DMS53 treated with DMSO at 0.1 percent for 48 hours (cell line): ENCODE data around the gene TYW1B.
"Not testable (repeated sequence)": the region's sequence is repeated elsewhere in the genome, so short reads cannot be mapped to it uniquely, and the experiment has no call there.

ENCODE experiments used
- DNase-seq: peaks from one replicate; lab custom pipeline; 2025; ENCODE audit not compliant: unreplicated experiment; lab: John Stamatoyannopoulos, UW

The TYW1B gene

DNA sequence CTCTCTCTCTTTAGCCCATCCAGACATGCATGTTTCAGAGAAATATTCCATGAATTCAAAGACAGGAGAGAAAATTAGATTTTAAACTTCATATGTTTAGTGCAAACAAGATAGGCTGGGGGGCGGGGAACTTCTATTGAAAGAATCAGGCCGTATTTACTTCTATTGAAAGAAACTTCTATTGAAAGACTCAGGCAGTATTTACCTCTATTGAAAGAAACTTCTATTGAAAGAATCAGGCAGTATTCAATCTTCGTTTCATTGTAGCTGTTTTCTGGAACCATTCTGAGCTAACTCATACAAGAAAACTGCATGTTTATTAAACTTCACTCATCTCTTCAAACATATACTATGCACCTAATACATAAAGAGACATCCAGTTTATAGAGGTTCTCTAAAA is 123.1 kb downstream of the TYW1B start:
- DNase-seq = no peak

DNA sequence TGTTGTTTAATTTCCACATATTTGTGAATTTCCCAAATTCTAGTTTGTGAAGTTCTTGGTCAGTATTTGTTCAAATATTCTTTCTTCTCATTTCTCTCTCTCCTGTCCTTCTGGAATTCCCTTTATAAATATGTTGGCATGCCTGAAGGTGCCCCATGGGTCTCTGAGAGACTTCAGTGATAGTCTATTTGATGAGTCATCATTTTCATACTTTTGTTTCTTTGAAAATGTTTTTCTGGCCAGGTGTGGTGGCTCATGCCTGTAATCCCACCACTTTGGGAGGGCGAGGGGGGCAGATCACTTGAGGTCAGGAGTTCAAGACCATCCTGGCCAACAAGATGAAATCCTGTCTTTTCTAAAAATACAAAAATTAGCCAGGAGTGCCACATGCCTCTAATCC is 127.5 kb downstream of the TYW1B start:
- not testable (repeated sequence) for DNase-seq

DNA sequence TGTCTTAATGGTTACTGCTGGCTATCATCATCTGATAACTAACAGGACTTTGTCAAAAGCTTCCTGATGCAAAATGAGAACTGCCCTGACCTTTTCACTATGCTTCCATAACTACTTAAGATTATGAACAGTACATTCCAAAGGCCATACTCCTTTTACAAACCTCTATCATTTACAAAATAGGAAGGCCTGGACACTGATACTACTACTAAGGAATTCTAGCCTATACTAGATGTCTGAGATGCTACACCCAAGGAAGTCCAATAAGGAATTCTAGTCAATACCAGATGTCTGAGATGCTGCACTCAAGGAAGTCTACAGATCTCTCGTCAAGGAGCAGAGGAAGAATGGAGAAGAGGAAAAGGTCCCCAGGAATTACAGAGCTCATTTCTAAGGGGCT is 130.9 kb downstream of the TYW1B start:
- DNase-seq = not testable (repeated sequence)

DNA sequence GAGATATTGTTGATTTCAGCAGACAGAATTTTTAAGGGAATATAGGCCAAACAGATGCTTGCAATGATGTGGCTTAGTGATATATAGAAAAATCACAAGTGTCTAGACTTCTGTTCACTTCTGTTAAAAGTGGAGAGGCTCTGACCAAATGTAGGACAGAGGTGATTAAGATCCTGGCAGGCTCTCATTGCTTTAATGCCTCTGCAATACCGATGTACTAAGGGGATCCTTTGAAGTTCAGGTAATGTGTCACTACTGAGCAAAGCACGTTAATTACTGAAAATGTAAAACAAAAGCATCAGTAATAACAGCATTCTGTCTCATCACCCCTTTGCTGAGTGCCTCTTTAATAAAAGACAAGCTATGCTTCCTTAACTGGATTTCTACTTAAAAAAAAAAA is 131.4 kb downstream of the TYW1B start:
- DNase-seq = not testable (repeated sequence)

DNA sequence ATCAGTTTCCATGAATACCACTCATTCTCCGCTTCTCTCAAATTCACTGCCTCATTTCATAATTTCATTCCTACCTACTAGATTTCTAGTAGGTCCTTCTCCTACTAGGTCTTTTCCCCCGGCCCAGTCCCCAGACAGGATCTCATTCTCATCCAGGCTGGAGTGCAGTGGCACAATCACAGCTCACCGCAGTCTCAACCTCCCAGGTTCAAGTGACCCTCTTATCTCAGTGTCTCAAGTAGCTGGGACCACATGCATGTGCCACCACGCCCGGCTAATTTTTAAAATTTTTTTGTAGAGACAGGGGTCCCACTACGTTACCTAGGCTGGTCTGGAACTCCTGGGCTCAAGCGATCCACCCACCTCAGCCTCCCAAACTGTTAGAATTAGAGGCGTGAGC is 132.5 kb downstream of the TYW1B start:
- not testable (repeated sequence) for DNase-seq

DNA sequence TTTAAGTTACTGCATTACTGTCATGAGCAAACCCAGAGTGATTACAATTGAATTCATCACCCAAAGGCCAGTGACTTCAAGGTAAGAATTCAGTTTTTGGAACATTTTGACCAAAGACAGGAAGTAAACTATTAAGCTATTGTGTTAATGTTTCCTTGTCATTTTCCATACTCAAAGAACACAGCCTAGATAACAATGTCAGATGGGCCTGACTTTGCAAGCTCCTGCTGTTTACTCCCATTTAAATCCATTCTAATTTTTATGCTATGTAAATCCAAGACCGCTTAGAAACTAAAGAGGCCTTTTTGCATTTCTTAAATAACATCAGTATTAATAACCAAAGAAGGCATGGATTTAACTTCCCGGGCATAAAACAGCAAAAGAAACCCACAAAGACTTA is 136.6 kb downstream of the TYW1B start:
- not testable (repeated sequence) for DNase-seq

DNA sequence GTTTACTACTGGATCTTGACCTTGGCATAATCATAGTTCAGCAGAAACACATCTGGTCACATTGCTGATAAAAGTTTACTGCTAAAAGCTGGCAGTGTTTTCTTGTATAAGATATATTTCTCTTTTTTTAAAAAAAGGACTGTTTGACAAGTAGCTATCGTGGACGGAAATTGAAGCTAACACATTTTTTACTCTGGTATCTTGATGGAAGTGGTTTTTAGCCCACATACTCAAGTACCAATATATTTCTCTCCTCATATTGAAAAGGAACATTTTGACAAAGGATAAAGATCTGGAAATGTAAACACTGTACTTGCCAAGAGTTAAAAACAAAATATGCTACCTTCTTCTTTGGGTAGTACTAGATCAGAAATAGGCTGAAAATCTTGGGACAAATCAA is 137.8 kb downstream of the TYW1B start:
- not testable (repeated sequence) for DNase-seq

DNA sequence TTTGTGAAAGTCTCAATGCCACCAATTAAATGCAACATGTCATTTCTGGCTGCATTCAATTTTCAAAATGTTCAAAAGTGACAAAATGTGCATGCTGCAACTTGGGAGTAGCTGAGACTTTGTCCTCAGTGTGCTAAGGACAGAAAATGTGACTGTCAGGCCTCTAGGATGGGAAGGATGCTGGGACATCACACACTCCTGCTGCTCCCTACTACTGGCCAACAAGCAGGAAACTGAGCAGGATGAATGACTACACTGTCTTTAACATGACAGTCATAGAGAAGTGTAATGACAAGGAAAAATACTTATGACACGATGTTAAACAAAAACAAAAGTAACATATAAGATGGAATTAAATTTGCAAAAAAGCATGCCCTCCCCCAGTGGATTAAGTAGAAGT is 138.7 kb downstream of the TYW1B start:
- not testable (repeated sequence) for DNase-seq

DNA sequence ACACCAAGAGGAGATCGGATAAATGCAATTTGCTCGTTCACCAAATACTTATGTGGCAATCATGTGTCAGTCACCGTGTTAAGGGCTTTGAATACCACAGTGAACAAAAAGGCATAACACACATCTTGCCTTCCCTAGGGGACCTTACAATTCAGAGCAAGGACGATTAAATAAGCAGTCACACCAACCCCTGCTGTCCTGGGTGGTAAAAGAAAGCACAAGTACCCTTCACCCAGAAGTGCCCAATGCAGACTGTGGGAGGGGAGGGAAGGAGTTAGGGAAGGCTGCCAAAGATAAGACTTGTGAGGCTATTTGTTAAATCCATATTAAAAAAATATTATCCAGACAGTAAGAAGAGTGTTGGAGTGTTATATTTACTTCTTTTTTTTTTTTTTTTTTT is 146.8 kb downstream of the TYW1B start:
- DNase-seq = not testable (repeated sequence)

DNA sequence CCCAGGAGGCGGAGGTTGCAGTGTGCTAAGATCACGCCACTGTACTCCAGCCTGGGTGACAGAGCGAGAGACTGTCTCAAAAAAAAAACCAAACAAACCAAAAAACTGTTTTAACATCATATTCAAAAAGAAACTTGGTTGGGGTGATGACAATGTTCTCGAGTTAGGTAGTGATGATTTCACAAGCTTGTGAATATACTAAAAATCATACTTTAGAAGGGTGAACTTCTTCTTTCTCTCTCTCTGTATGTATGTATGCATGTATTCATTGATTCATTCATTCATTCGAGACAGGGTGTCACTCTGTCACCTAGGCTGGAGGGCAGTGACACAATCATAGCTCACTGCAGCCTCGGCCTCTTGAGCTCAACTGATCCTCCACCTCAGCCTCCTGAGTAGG is 151.1 kb downstream of the TYW1B start:
- not testable (repeated sequence) for DNase-seq

DNA sequence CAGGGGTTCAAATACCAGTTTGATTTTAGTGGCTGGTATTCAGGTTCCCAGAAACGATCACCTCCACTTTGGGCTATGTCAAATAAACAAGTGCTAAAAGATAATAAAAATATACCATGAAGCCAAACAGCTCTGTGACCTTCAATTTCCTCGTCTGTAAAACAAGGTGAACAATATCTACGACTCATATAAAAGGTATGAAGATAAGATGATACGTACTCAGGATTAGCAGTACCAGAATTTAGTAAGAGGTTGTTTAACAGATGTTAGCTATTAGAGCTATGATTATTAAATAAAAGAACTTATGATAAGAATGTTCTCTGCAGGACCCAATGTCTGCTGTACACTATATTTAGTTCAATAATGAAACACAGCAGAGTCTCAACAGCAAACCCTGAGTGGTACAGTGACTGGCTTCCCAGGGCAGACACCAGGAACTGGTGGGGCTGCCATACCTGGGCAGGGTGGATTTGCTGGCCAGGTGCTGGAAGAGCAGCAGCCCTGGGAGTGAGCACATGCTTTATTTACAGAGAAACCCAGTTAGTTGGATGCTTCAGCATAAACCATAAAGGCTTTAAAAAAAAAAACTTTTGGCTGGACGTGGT is 151.8 kb downstream of the TYW1B start:
- not testable (repeated sequence) for DNase-seq

DNA sequence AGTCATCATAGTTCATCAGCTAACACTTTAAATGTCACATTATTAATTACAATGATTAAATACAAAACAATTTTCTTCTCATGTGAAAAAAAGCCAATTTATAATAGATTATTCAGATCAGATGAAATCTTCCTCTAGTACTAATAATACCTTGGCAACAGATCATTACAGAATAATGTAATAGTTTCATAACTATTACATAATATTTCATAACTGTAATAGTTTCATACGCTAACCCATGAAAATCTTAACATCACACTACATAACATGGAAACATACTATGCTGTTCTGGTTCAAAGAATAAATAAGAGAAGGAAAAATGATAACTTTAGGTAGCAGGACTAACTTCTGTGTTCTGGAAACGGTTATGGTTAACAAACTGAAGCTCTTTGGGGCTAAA is 152.3 kb downstream of the TYW1B start:
- DNase-seq = not testable (repeated sequence)

DNA sequence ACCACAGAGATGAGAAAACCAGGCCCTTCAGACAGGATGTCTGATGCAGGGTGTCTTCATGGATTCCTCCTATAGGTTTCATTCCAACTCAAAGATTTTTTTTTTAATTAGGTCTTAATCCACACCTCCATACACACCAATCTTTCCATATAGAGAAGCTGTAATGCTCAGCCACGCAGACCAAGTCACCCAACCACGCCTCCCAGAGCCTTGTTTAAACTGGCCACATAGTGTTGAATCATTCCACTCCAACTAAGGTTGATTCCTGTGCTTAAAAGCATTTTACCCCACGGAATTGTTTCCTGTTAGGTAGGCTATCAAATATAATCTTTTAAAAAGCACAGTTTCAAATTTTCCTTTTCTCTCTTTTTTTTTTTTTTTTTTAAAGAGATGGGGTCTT is 153.6 kb downstream of the TYW1B start:
- no peak for DNase-seq

DNA sequence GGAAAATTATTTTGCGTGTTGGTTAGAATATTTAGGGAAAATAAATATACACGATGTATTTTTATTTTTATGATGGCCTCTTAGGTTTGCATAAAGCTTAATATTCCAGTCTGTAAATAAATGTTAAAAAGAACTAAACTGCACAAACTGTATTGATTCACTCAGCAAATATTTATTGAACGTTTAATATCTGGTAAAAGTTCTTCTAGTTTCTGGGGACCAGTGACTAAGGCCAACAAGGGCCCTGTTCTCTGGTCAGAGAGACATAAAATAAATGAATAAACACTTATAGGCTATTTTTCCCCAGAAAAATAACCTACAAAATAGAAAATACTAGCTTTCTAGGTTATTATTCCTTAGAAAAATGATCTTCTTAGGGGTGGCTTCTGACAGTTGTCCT is 157.2 kb downstream of the TYW1B start:
- DNase-seq = not testable (repeated sequence)

DNA sequence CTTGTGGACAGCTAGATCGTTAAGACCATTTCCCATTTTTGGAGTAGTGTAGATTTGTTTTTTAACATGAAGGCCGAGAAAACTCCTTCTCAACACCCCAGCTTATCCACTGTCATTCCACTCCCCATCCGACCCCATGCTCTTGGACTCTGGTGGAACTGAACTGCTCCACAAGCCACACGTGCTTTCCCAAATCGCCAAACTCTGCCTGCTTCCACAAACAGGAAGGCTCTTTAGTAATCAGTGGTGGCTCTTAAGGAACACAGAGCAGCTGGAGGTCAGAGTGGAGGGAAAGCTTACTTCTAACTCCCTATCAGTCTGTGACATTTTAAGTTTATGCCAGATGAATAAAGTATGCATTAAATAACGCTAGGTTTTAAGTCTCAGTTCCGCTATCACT is 159.6 kb downstream of the TYW1B start:
- not testable (repeated sequence) for DNase-seq

DNA sequence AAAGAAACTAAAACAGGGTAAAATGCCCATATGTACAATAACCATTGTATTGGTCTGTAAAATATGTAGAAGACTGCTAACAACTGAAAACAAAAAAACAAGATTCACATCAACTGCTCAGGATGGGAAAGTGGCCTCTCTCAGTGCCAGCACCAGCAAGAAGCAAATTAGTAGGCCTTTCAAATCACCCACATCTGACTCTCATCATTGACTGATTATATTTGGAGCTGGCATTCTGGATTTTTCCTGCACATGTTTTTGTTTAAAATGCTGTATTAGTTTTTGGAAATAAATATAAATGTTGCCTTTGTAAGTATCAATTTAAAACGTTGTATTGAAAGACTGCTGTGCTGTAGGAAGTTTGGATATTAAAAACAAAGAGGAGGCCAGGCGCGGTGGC is 161.0 kb downstream of the TYW1B start:
- not testable (repeated sequence) for DNase-seq

DNA sequence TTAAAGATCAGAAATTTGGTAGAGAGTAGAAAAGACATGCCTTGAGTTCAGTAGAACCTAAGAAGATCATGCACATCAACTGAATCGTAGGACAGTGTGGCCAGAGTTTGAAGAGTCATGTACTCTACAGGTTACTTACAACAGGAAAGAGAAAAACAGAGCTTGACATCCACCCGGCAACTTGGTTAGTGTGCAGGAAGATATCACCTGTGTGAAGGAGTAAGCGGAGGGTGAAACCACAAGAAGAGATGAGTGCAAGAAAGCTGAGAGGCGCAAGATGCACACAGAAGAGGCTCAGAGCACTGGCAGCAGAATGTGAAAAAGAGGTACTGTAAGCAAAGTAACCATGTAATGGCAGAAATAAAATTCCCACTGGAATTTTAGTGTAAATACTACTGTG is 179.4 kb downstream of the TYW1B start:
- not testable (repeated sequence) for DNase-seq

DNA sequence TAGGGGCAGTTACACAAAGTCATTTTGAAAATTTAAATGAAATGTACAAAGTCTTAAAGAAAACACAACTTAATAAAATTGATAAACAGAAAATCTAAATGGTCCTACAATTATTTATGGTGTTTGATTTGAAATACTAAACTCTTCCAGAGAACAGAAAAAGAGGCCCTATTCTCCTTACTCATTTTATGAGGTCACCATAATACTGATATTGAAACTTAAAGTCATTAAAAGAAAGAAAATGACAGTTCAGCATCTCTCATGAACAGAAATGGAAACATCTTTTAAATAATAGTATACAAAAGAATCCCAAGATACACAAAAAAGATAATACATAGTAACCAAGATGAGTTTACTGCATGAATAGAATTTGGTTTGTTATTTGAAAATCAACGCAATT is 184.3 kb downstream of the TYW1B start:
- DNase-seq = not testable (repeated sequence)

DNA sequence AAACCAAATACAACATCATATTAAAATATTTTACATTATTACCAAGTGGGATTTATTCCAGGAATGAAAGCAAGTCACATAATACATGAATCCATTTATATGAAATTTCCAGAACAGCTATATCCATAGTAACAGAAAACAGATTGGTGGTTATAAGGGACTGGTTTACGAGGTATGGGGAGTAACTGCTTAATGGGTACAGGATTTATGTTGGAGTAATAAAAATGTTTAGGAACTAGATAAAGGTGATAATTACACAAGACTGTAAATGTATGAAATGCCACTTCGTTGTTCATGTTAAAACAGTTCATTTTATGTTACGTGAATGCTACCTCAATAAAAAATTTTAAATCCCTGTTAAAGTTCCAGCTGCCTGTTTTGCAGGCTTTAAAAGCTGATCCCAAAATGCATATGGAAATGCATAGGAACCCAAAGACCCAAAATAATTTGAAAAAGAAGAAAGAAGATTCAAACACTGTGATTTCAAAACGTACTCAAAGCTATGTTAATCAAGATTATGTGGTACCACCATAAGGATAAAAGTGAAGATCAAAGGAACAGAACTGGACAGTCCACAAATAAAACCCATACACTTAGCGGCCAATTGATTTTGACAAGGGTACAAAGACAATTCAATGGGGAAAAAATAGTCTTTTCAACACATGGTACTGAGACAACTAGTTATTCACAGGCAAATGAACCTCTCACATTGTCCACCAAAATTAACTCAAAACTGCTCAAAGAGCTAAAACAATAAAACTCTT is 186.3 kb downstream of the TYW1B start:
- not testable (repeated sequence) for DNase-seq

DNA sequence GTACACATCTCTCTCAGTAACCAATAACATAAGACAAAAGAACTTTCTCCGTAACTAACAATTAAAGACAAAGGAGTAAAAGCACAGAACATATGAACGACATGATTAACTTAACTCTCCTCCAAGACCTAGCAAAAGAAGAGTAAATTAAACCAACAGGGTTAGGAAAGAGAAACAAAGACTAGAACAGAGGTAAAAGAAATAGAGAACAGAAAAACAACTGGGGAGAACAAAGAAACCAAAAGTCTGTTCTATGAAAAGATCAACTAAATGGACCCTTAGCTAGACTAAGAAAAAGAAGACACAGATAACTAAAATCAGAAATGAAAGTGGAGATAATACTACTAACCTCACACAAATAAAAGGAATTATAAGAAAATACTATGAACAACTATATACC is 187.3 kb downstream of the TYW1B start:
- DNase-seq = not testable (repeated sequence)

DNA sequence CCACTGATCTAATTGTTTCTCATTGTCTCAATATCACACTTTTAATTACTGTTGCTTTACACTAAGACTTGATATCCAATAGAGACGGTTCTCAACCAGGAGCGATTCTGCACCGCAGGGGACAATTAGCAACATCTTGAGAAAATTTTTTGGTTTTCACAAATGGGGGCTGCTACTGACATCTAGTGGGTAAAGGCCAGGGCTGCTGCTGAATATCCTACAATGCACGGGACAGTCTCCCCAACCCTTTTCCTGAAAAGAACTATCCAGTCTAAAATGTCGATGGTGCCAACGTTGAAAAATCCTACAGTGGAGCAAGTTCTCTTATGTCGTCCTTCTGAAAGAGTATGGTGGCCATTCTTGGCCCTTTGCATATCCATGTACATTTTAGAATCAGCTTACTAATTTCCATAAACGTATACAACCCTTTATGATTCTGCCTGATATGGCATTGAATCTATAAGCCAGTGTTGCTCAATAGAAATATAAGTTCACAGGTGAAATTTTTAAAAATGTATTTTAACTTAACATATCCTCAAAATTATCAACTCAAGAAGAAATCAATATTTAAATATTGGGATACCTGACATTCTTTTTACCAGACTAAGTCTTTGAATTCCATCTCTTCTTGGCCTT is 192.6 kb downstream of the TYW1B start:
- DNase-seq = not testable (repeated sequence)

DNA sequence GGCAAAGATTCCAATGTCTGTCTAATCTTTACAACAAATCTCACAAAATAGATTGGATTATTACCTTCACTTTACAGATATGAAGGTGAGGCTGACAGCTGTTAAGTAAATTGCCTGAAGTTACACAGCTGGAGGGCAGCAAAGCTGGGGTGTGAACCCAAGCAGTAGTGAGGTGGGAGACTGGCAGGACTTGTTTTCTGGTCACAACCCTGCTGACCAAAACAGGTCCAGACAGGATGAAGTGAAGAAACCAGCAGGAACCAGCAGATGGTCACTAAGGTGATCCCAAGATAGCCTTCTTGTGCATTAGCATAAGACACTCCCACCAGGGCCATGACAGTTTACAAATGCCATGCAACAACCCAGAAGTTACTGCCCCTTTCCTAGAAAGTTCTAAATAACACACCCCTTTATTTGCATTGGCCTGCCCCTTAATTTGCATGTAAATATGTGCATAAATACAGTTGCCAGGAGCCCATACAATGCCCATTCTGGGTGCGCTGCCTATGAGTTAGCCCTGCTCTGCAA is 195.2 kb downstream of the TYW1B start:
- DNase-seq = not testable (repeated sequence)
